Measurements from ENCODE around the gene BCL7B. TPM values are rescaled to one million over a fixed set of nuclear protein-coding genes. Genes with fewer than 3 reads are reported as not detected.
"Not testable (repeated sequence)": the region's sequence is repeated elsewhere in the genome, so short reads cannot be mapped to it uniquely, and the experiment has no call there.

BCL7B gene
- total and polyA plus RNA-seq, 10 donors = 40.1 to 79.2 (median 58.2) TPM

DNA sequence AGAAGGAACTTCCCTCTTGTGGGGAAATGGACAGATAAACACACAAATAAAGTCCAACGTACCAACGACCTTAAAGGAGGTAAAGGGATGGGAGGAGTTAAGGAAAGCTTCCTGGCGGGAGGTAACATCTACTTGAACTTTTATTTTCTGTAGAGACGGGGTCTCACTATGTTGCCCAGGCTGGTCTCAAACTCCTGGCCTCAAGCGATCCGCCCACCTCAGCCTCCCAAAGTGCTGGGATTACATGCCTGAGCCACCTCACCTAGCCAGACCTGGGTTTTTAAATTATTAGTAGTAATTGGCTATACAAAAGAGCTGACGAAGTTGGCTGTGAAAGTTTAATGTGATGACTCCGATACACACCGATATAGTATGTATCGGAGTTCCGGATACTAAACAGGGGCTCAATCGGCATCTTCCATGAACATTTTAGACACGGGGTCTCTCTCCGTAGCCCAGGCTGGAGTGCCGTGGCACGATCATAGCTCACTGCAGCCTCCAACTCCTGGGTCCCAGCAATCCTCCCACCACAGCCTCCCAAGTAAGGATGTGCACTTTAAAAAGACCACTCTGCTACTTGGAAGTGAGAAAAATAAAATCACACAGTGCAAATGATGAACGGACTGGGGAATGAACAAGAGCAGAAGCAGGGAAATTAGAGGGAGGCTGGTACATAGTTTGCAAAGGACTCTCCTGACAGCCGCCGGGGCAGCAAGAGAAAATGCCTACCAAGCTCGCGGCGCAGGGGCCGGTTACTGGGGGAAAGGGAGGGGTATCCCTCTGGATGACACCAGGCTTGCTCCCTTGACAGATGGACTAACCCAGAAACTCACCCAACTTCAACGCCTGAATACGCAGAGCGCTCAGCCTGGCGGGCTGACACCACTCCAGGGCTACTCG is 1.0 kb downstream of the BCL7B start:
- TF ChIP-seq, protein P1, sequence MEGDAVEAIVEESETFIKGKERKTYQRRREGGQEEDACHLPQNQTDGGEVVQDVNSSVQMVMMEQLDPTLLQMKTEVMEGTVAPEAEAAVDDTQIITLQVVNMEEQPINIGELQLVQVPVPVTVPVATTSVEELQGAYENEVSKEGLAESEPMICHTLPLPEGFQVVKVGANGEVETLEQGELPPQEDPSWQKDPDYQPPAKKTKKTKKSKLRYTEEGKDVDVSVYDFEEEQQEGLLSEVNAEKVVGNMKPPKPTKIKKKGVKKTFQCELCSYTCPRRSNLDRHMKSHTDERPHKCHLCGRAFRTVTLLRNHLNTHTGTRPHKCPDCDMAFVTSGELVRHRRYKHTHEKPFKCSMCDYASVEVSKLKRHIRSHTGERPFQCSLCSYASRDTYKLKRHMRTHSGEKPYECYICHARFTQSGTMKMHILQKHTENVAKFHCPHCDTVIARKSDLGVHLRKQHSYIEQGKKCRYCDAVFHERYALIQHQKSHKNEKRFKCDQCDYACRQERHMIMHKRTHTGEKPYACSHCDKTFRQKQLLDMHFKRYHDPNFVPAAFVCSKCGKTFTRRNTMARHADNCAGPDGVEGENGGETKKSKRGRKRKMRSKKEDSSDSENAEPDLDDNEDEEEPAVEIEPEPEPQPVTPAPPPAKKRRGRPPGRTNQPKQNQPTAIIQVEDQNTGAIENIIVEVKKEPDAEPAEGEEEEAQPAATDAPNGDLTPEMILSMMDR (IDR thresholded peaks at IDR 0.05 in 8 of 11, conservative IDR thresholded peaks at IDR 0.05 in 3 of 11) = no peak
- TF ChIP-seq POLR2A (IDR thresholded peaks at IDR 0.05) (no peak), POLR2AphosphoS5 (IDR thresholded peaks at IDR 0.05) (no peak)
- no peaks in the 10 kb centered on the region for H3K27me3 ChIP-seq (replicated peaks in 1 of 7)
- intact Hi-C loops (cut with DNase I; ENCODE audit: low total_unique reads) = no loop called here
- H3K27ac ChIP-seq = peak overlapping the region; percentile 90 to 100 (median 99)
- H3K4me3 ChIP-seq = peak overlapping the region; percentile 30 to 77 (median 68)
- no peak for DNase-seq
- no peaks in the 10 kb centered on the region for H3K9me3 ChIP-seq
- 20 to 28% (median 24%) methylated on average over 27 to 28 of the region's 28 CpGs for WGBS, 5 donors
- H3K36me3 ChIP-seq = peaks cover 0 to 37% (median 22%) of the 10 kb centered on the region in 6 donors
- H3K4me1 ChIP-seq = peaks cover 11 to 58% (median 33%) of the 10 kb centered on the region in 6 donors

DNA sequence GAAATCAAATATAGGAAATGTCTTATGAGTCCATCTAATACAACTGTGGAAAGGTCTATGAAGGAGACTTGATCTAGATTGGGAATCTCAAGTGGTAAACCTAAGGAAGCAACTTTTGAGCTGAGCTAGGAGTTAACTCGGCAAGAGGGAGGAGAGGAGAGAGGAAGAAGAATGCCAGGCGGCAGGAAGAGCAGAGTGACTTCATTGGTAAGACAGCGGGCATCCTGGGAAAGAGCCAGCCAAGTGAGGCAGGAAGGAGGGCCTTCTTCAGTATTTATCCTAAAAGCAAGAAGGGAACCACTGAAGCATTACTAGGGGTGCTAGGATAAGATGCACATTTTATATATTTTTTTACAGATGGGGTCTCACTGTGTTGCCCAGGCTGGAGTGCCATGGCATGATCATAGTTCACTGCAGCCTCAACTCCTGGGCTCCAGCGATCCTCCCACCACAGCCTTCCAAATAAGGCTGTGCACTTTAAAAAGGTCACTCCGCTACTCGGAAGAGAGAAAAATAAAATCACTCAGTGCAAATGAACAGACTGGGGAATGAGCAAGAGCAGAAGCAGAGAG is 2.0 kb downstream of the BCL7B start:
- Histone ChIP-seq H3K4me3 (peak overlapping the region in 7 of 8 donors; percentile 54 to 77 (median 70)), H3K27ac (peak overlapping the region in 6 of 8 donors; percentile 15 to 100 (median 100)), H3K4me1 (peaks cover 11 to 65% (median 33%) of the 10 kb centered on the region in 6 donors), H3K27me3 (replicated peaks in 1 of 7) (no peaks in the 10 kb centered on the region), H3K9me3 (no peaks in the 10 kb centered on the region), H3K36me3 (peaks cover 0 to 47% (median 29%) of the 10 kb centered on the region in 6 donors)
- intact Hi-C loops (cut with DNase I; ENCODE audit: low total_unique reads) = no loop called here
- no peak for DNase-seq
- TF ChIP-seq POLR2A (IDR thresholded peaks at IDR 0.05) (no peak), POLR2AphosphoS5 (IDR thresholded peaks at IDR 0.05) (no peak)
- TF ChIP-seq, protein P1 (IDR thresholded peaks at IDR 0.05 in 8 of 11, conservative IDR thresholded peaks at IDR 0.05 in 3 of 11) = no peak
- WGBS, 5 donors = 51 to 71% (median 61%) methylated on average over 6 of the region's 6 CpGs

DNA sequence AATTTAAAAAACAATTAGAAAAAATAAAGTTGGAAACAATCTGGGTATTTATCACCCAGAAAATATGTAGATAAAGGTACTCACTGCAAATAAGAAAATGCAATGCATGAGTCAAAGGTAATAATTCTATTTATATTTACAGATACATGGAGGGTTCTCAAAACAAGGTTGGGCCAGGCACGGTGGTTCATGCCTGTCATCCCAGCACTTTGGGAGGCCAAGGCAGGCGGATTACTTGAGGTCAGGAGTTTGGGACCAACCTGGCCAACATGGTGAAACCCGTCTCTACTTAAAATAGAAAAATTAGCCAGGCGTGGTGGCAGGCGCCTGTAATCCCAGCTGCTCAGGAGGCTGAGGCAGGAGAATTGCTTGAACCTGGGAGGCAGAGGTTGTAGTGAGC is 7.4 kb downstream of the BCL7B start:
- DNase-seq; H3K27ac ChIP-seq; intact Hi-C loops (cut with DNase I; ENCODE audit: low total_unique reads); H3K4me3 ChIP-seq; H3K9me3 ChIP-seq; H3K27me3 ChIP-seq (replicated peaks in 1 of 7): not testable (repeated sequence)
- H3K36me3 ChIP-seq = peaks cover 0 to 100% (median 61%) of the 10 kb centered on the region in 6 donors
- H3K4me1 ChIP-seq = peaks cover 5 to 86% (median 25%) of the 10 kb centered on the region in 6 donors
- 85 to 96% (median 92%) methylated on average over 5 of the region's 5 CpGs for WGBS, 5 donors

DNA sequence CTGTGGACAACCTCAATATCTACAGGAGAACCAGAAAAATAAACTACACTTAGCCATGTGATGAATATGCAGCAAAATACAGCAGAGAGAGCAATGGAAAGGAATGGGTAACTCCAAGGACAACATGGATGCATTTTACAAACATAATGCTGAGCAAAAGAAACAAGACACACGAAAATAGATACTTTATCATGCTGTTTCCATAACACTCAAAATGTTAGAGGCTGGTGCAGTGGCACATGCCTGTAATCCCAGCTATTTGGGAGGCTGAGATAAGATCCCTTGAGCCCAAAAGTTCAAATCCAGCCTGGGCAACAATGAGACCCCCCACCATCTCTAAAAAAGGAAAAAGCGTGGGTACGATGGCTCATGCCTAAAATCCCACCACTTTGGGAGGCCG is 8.3 kb downstream of the BCL7B start:
- Histone ChIP-seq H3K4me3 (no peak overlapping the region), H3K27ac (no peak overlapping the region), H3K27me3 (replicated peaks in 1 of 7) (no peaks in the 10 kb centered on the region), H3K9me3 (no peaks in the 10 kb centered on the region), H3K4me1 (peaks cover under 1 to 84% (median 16%) of the 10 kb centered on the region in 6 donors), H3K36me3 (peaks cover 0 to 100% (median 63%) of the 10 kb centered on the region in 6 donors)
- TF ChIP-seq, protein P1 (IDR thresholded peaks at IDR 0.05 in 8 of 11, conservative IDR thresholded peaks at IDR 0.05 in 3 of 11) = no peak
- TF ChIP-seq POLR2AphosphoS5 (IDR thresholded peaks at IDR 0.05) (no peak), POLR2A (IDR thresholded peaks at IDR 0.05) (no peak)
- DNase-seq = no peak
- 89 to 95% (median 92%) methylated on average over 4 of the region's 4 CpGs for WGBS, 5 donors
- intact Hi-C loops (cut with DNase I; ENCODE audit: low total_unique reads) = no loop called here

All from spleen (tissue), 11 donors.